Hair follicle dermal papilla cell (primary cell): ENCODE data around the gene IST1. TPM values are rescaled to one million over a fixed set of nuclear protein-coding genes. Genes with fewer than 3 reads are reported as not detected.

ENCODE experiments used
- total RNA-seq: library from RNA; depleted of rRNA; stranded (reverse); fragments of >200 nt; gene quantifications from 2 replicates; pipeline ENCODE4 v1.2.3, GENCODE V29; 2012

IST1 gene
- 223 and 252 TPM in 2 replicates for total RNA-seq

GRCh38 chr16:71894921-71895678 lies at the start of gene IST1:
TSS of gene IST1 (plus strand) at chr16:71895531. CDS start at chr16:71915641, 20,110 bp downstream.

DNA sequence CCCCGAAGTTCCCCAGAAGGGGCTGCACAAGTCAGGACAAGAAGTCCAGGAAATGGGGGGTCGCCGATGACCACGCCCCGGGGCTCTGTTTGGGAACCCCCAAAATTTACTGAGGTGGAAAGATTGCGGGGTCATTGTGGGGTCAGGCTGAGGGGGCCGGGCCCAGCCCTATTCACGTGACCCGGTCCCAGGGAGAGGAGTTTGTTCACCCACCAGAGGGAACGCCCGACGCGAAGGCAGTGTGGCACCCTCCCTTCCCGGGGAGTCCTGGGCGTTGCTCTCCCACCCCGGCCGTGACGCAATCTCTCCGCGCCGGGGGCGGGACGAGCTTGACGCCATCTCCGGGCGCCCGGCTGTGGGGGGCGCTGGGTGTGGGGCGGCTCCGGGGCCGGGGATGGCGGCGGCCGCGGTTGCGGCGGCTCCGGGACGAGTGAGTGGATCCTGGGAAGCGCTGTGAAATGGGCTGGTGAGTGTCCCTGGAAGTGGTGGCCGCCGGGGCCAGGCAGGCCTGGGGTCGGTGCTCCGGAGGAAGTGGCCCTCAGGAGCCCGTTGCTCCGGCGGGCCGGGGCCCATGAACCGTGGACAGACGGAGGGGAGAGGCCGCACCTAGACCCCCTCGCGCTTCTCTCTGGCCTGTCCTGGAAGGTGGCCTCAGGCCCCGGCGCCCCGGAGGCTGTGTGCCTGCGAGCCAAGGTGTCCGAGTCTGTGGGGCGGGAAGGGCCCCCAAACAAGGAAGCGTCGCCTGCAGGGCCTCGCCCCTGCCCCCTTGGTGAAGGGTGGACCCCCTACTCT lies 49.5 kb upstream of the IST1 start, which contains the start of gene ATXN1L:
TSS of gene ATXN1L (plus strand) at position 338 of the 792 bp plus-strand sequence. CDS start 3,765 bp downstream, outside the sequence.

GRCh38 chr16:71883849-71884638 lies 11.3 kb upstream of the IST1 start, which contains the start of gene ZNF821:
TSS of gene ZNF821 (minus strand) at chr16:71884182. CDS start at chr16:71879946, 4,236 bp downstream.

Other genes with a start within 250 kb of the IST1 start
- 24.3 and 26.3 TPM in 2 replicates for gene PHLPP2, start 170.8 kb upstream of the IST1 start, total RNA-seq
- gene AP1G1, start 86.7 kb upstream of the IST1 start, total RNA-seq = 90.5 and 108 TPM in 2 replicates
- 17.9 and 20.9 TPM in 2 replicates for gene ATXN1L, start 49.6 kb upstream of the IST1 start, total RNA-seq
- gene ZNF821, start 11.3 kb upstream of the IST1 start, total RNA-seq = 6.0 and 6.9 TPM in 2 replicates
- gene PKD1L3, start 104.9 kb downstream of the IST1 start, total RNA-seq = under 0.01 TPM in 1 of 2 replicates, not detected in the other
- 3.2 and 3.3 TPM in 2 replicates for gene DHODH, start 113.2 kb downstream of the IST1 start, total RNA-seq
- gene HP, start 159.0 kb downstream of the IST1 start, total RNA-seq = not detected in 2 replicates
- gene HPR, start 167.7 kb downstream of the IST1 start, total RNA-seq = not detected in 2 replicates
- 5.3 and 5.8 TPM in 2 replicates for gene TXNL4B, start 198.1 kb downstream of the IST1 start, total RNA-seq
- gene DHX38, start 198.3 kb downstream of the IST1 start, total RNA-seq = 50.8 and 57.0 TPM in 2 replicates